Measurements from ENCODE around the gene SIDT2. TPM values are rescaled to one million over a fixed set of nuclear protein-coding genes. Genes with fewer than 3 reads are reported as not detected.

Gene SIDT2
- total RNA-seq, 1 donor: 27.5 TPM

- H2AFZ ChIP-seq (ENCODE audit: low read length): peak within 1 kb of the TSS; percentile 86
- H3K36me3 ChIP-seq (ENCODE audit: insufficient read depth, low read length): peaks cover 28% of the 10 kb centered on the region
- TF ChIP-seq, protein P1, sequence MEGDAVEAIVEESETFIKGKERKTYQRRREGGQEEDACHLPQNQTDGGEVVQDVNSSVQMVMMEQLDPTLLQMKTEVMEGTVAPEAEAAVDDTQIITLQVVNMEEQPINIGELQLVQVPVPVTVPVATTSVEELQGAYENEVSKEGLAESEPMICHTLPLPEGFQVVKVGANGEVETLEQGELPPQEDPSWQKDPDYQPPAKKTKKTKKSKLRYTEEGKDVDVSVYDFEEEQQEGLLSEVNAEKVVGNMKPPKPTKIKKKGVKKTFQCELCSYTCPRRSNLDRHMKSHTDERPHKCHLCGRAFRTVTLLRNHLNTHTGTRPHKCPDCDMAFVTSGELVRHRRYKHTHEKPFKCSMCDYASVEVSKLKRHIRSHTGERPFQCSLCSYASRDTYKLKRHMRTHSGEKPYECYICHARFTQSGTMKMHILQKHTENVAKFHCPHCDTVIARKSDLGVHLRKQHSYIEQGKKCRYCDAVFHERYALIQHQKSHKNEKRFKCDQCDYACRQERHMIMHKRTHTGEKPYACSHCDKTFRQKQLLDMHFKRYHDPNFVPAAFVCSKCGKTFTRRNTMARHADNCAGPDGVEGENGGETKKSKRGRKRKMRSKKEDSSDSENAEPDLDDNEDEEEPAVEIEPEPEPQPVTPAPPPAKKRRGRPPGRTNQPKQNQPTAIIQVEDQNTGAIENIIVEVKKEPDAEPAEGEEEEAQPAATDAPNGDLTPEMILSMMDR (IDR thresholded peaks at IDR 0.05; ENCODE audit: extremely low read depth, low read depth, low read length): peak; percentile 65
- DNase-seq (ENCODE audit: insufficient read length, low spot score, missing footprints): peak; percentile 100
- peak within 1 kb of the TSS; percentile 78 for H3K27ac ChIP-seq (ENCODE audit: low read depth, low read length)
- peaks cover 67% of the 10 kb centered on the region for H3K79me2 ChIP-seq (ENCODE audit: insufficient read depth, low read length)
- H3K9me3 ChIP-seq (ENCODE audit: low read depth, low read length): no peaks in the 10 kb centered on the region
- peaks cover 33% of the 10 kb centered on the region for H3K4me1 ChIP-seq (ENCODE audit: insufficient read depth, low read length)
- peaks cover 16% of the 10 kb centered on the region for H4K20me1 ChIP-seq (ENCODE audit: insufficient read depth, low read length)
- H3K27me3 ChIP-seq (ENCODE audit: insufficient read depth, low read length): no peaks in the 10 kb centered on the region
- peak within 1 kb of the TSS; percentile 95 for H3K4me2 ChIP-seq (ENCODE audit: insufficient read depth, low read length)
- peak within 1 kb of the TSS; percentile 94 for H3K4me3 ChIP-seq (ENCODE audit: insufficient read depth, low read length)
Observed at GRCh38 chr11:117232092-117232878, 53.7 kb downstream of the SIDT2 start, which contains the start of gene RNF214. TSS of gene RNF214 (plus strand) at chr11:117232671. CDS start at chr11:117234273, 1,602 bp downstream.

- Histone ChIP-seq H3K9me3 (ENCODE audit: low read depth, low read length) (no peaks in the 10 kb centered on the region), H3K4me3 (ENCODE audit: insufficient read depth, low read length) (peak overlapping the region; percentile 94), H3K4me1 (ENCODE audit: insufficient read depth, low read length) (peaks cover 33% of the 10 kb centered on the region), H3K36me3 (ENCODE audit: insufficient read depth, low read length) (peaks cover 22% of the 10 kb centered on the region), H3K27ac (ENCODE audit: low read depth, low read length) (peak overlapping the region; percentile 52), H3K4me2 (ENCODE audit: insufficient read depth, low read length) (peak overlapping the region; percentile 95), H2AFZ (ENCODE audit: low read length) (peak overlapping the region; percentile 86), H3K27me3 (ENCODE audit: insufficient read depth, low read length) (no peaks in the 10 kb centered on the region), H4K20me1 (ENCODE audit: insufficient read depth, low read length) (peaks cover 16% of the 10 kb centered on the region), H3K79me2 (ENCODE audit: insufficient read depth, low read length) (peaks cover 67% of the 10 kb centered on the region)
- TF ChIP-seq, protein P1 (IDR thresholded peaks at IDR 0.05; ENCODE audit: extremely low read depth, low read depth, low read length): no peak
- DNase-seq (ENCODE audit: insufficient read length, low spot score, missing footprints): no peak
Observed at GRCh38 chr11:117232911-117233409, 54.4 kb downstream of the SIDT2 start.

GRCh38 chr11:117238221-117238620, 59.7 kb downstream of the SIDT2 start:
- Histone ChIP-seq H3K27me3 (ENCODE audit: insufficient read depth, low read length) (no peaks in the 10 kb centered on the region), H3K36me3 (ENCODE audit: insufficient read depth, low read length) (peaks cover 17% of the 10 kb centered on the region), H3K9me3 (ENCODE audit: low read depth, low read length) (no peaks in the 10 kb centered on the region), H4K20me1 (ENCODE audit: insufficient read depth, low read length) (no peaks in the 10 kb centered on the region), H3K79me2 (ENCODE audit: insufficient read depth, low read length) (peaks cover 23% of the 10 kb centered on the region), H3K4me2 (ENCODE audit: insufficient read depth, low read length) (no peak overlapping the region), H3K4me3 (ENCODE audit: insufficient read depth, low read length) (no peak overlapping the region), H3K27ac (ENCODE audit: low read depth, low read length) (peak overlapping the region; percentile 71), H2AFZ (ENCODE audit: low read length) (no peak overlapping the region), H3K4me1 (ENCODE audit: insufficient read depth, low read length) (peaks cover 22% of the 10 kb centered on the region)
- TF ChIP-seq, protein P1 (IDR thresholded peaks at IDR 0.05; ENCODE audit: extremely low read depth, low read depth, low read length): no peak
- DNase-seq (ENCODE audit: insufficient read length, low spot score, missing footprints): no peak

- Histone ChIP-seq H3K27ac (ENCODE audit: low read depth, low read length) (peak overlapping the region; percentile 71), H3K27me3 (ENCODE audit: insufficient read depth, low read length) (no peaks in the 10 kb centered on the region), H3K36me3 (ENCODE audit: insufficient read depth, low read length) (peaks cover 24% of the 10 kb centered on the region), H3K4me3 (ENCODE audit: insufficient read depth, low read length) (no peak overlapping the region), H3K4me1 (ENCODE audit: insufficient read depth, low read length) (peaks cover 12% of the 10 kb centered on the region), H4K20me1 (ENCODE audit: insufficient read depth, low read length) (no peaks in the 10 kb centered on the region), H3K9me3 (ENCODE audit: low read depth, low read length) (no peaks in the 10 kb centered on the region), H3K79me2 (ENCODE audit: insufficient read depth, low read length) (peaks cover 12% of the 10 kb centered on the region), H2AFZ (ENCODE audit: low read length) (no peak overlapping the region), H3K4me2 (ENCODE audit: insufficient read depth, low read length) (peak overlapping the region; percentile 14)
- peak; percentile 97 for DNase-seq (ENCODE audit: insufficient read length, low spot score, missing footprints)
- TF ChIP-seq, protein P1 (IDR thresholded peaks at IDR 0.05; ENCODE audit: extremely low read depth, low read depth, low read length): peak; percentile 83
Observed at GRCh38 chr11:117239295-117239694, 60.8 kb downstream of the SIDT2 start.
